HEK293 (cell line): ENCODE measurements around the gene LRCH2.

Experiments used
- CTCF ChIA-PET: fragments of 350-600 bp; formaldehyde crosslinking; extraction: SDS; loops from one replicate; lab custom pipeline; 2021; ENCODE audit warnings: antibody characterized with exemption; lab: Yijun Ruan, JAX
- POLR2A ChIA-PET: fragments of 300-600 bp; formaldehyde crosslinking; extraction: SDS; loops from one replicate; lab custom pipeline; 2020; ENCODE audit warnings: antibody characterized with exemption, inconsistent platforms; lab: Yijun Ruan, JAX
- H3K27ac ChIP-seq: fragments of 200-500 bp; sonication (Bioruptor generic); 2 replicates; pipeline ENCODE4 v1.5.1; 2014; ENCODE audit warnings: low read depth, low read length, control low read depth, inconsistent platforms; ENCODE audit errors: extremely low read depth
- H3K36me3 ChIP-seq, 2 experiments: fragments of 200-500 bp in 1 of 2; sonication (Bioruptor generic) in 1 of 2; 1 replicate in 1 of 2; 2 replicates in 1 of 2; pipeline ENCODE4 v1.5.1; 2014 to 2017; ENCODE audit warnings: inconsistent platforms in 2 of 2, low read length in 2 of 2; ENCODE audit not compliant: control insufficient read depth in 2 of 2, insufficient read depth in 1 of 2
- H3K4me1 ChIP-seq: fragments of 200-500 bp; sonication (Bioruptor generic); 2 replicates; pipeline ENCODE4 v1.5.1; 2014; ENCODE audit warnings: mild to moderate bottlenecking, low read length, inconsistent platforms; ENCODE audit not compliant: control insufficient read depth, insufficient read depth
- H3K4me3 ChIP-seq: 2 replicates; pipeline ENCODE4 v1.5.1; 2011; ENCODE audit warnings: low read depth, mild to moderate bottlenecking, control low read depth, low read length, moderate library complexity
- H3K9me3 ChIP-seq: fragments of 200-500 bp; sonication (Bioruptor generic); 2 replicates; pipeline ENCODE4 v1.5.1; 2014; ENCODE audit warnings: low read depth, low read length, inconsistent platforms; ENCODE audit not compliant: control insufficient read depth, insufficient read depth
- ATF2 ChIP-seq: fragments of 450-650 bp; formaldehyde crosslinking; IDR thresholded peaks from 2 replicates; pipeline ENCODE4 v1.5.1; 2016; ENCODE audit warnings: missing biosample characterization, missing genetic modification characterization, low read depth
- EGR2 ChIP-seq: fragments of 450-650 bp; formaldehyde crosslinking; IDR thresholded peaks from 2 replicates; pipeline ENCODE4 v1.5.1; 2016; ENCODE audit warnings: low read depth, missing biosample characterization, missing genetic modification characterization
- FEZF1 ChIP-seq: fragments of 450-650 bp; formaldehyde crosslinking; IDR thresholded peaks from 2 replicates; pipeline ENCODE4 v1.5.1; 2016; ENCODE audit warnings: missing biosample characterization, missing genetic modification characterization
- ZBTB11 ChIP-seq: fragments of 450-650 bp; formaldehyde crosslinking; conservative IDR thresholded peaks from 2 replicates; pipeline ENCODE4 v1.5.1; 2016; ENCODE audit warnings: low read depth, missing biosample characterization, missing genetic modification characterization
- ZBTB20 ChIP-seq: fragments of 450-650 bp; formaldehyde crosslinking; IDR thresholded peaks from 2 replicates; pipeline ENCODE4 v1.5.1; 2016; ENCODE audit warnings: missing biosample characterization, missing genetic modification characterization
- ZFP37 ChIP-seq: fragments of 450-650 bp; formaldehyde crosslinking; IDR thresholded peaks from 2 replicates; pipeline ENCODE4 v1.5.1; 2016; ENCODE audit warnings: missing biosample characterization, missing genetic modification characterization
- ZNF140 ChIP-seq: fragments of 450-650 bp; formaldehyde crosslinking; IDR thresholded peaks from 2 replicates; pipeline ENCODE4 v1.5.1; 2016; ENCODE audit warnings: missing biosample characterization, missing genetic modification characterization
- ZNF629 ChIP-seq: fragments of 450-650 bp; formaldehyde crosslinking; IDR thresholded peaks from 2 replicates; pipeline ENCODE4 v1.5.1; 2017; ENCODE audit warnings: missing biosample characterization, missing genetic modification characterization
- ZNF791 ChIP-seq: fragments of 450-650 bp; formaldehyde crosslinking; IDR thresholded peaks from 2 replicates; pipeline ENCODE4 v1.5.1; 2016; ENCODE audit warnings: missing biosample characterization, missing genetic modification characterization
- TF ChIP-seq, protein P1 (sequence below): fragments of 450-650 bp; formaldehyde crosslinking; IDR thresholded peaks from 2 replicates; pipeline ENCODE4 v1.5.1; 2016; ENCODE audit warnings: missing biosample characterization, missing genetic modification characterization
- TF ChIP-seq, protein P2 (sequence below): fragments of 450-650 bp; formaldehyde crosslinking; IDR thresholded peaks from 2 replicates; pipeline ENCODE4 v1.5.1; 2016; ENCODE audit warnings: missing biosample characterization, missing genetic modification characterization, borderline replicate concordance

LRCH2 gene

DNA sequence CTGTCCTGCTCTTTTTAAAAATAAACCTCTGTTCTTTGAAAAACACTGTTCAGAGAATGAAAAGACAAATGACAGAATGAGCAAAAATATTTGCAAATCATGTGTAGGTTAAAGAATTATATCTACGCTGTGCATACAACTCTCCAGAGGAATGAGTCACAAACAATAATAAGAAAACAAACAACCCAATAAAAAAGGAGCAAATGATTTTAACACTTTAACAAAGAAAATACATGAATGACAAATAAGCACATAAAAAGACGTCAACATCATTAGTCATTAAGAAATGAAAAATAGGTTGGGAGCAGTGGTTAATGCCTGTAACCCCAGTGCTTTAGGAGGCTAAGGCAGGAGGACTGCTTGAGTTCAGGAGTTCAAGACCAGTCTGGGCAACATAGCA, 21.1 kb upstream of the LRCH2 start (continued):
- TF ChIP-seq ZBTB11 (tag by site-specific recombination) (no peak), EGR2 (tag by site-specific recombination) (no peak), ATF2 (tag by site-specific recombination) (peak; percentile 52; the same call in 1 of the 2 replicates), ZNF791 (tag by site-specific recombination) (no peak), FEZF1 (tag by site-specific recombination) (0 out of 2 replicates have a peak, but pooled peaks have one; percentile 57), ZNF629 (peak; percentile 83), ZBTB20 (tag by site-specific recombination) (no peak), ZNF140 (tag by site-specific recombination) (no peak)
- TF ChIP-seq, protein P1, sequence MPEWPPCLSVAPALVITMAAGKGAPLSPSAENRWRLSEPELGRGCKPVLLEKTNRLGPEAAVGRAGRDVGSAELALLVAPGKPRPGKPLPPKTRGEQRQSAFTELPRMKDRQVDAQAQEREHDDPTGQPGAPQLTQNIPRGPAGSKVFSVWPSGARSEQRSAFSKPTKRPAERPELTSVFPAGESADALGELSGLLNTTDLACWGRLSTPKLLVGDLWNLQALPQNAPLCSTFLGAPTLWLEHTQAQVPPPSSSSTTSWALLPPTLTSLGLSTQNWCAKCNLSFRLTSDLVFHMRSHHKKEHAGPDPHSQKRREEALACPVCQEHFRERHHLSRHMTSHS (tag by site-specific recombination) = 0 out of 2 replicates have a peak, but pooled peaks have one; percentile 30
- TF ChIP-seq, protein P2, sequence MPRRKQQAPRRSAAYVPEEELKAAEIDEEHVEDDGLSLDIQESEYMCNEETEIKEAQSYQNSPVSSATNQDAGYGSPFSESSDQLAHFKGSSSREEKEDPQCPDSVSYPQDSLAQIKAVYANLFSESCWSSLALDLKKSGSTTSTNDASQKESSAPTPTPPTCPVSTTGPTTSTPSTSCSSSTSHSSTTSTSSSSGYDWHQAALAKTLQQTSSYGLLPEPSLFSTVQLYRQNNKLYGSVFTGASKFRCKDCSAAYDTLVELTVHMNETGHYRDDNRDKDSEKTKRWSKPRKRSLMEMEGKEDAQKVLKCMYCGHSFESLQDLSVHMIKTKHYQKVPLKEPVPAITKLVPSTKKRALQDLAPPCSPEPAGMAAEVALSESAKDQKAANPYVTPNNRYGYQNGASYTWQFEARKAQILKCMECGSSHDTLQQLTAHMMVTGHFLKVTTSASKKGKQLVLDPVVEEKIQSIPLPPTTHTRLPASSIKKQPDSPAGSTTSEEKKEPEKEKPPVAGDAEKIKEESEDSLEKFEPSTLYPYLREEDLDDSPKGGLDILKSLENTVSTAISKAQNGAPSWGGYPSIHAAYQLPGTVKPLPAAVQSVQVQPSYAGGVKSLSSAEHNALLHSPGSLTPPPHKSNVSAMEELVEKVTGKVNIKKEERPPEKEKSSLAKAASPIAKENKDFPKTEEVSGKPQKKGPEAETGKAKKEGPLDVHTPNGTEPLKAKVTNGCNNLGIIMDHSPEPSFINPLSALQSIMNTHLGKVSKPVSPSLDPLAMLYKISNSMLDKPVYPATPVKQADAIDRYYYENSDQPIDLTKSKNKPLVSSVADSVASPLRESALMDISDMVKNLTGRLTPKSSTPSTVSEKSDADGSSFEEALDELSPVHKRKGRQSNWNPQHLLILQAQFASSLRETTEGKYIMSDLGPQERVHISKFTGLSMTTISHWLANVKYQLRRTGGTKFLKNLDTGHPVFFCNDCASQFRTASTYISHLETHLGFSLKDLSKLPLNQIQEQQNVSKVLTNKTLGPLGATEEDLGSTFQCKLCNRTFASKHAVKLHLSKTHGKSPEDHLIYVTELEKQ (tag by site-specific recombination) = peak; percentile 39; the same call in 1 of the 2 replicates

GRCh38 chrX:115251458-115252233, 17.8 kb upstream of the LRCH2 start:
- no peak for TF ChIP-seq ZFP37
- TF ChIP-seq ATF2 (tag by site-specific recombination) = peak; percentile 77
- H3K36me3 ChIP-seq = no peaks in the 10 kb centered on the region
- H3K4me1 ChIP-seq = no peaks in the 10 kb centered on the region
- ChIA-PET CTCF (interaction anchor here (1.4 kb wide), 1 partner anchor 19 kb away, joined by 4 read pairs; no protein-coding TSS in a partner anchor), POLR2A (no interaction called here)
- H3K9me3 ChIP-seq = no peaks in the 10 kb centered on the region
- no peak overlapping the region for H3K4me3 ChIP-seq
- no peak overlapping the region for H3K27ac ChIP-seq
